Heart left ventricle (tissue), 16 donors: ENCODE results near the gene ZNF576. TPM values are rescaled to one million over a fixed set of nuclear protein-coding genes. Genes with fewer than 3 reads are reported as not detected.
A peak's percentile ranks its signal among the peaks of the same experiment; 100 is the strongest.

Experiments
- ATAC-seq, 4 donors: fragments of 200-7000 bp; cut with Tn5 transposase; one replicate each; pipeline ENCODE4 v1.9.1; 2020 to 2022; ENCODE audit warnings: moderate library complexity in 4 of 4, mild to moderate bottlenecking in 3 of 4, moderate number of reproducible peaks in 1 of 4
- DNase-seq, 5 donors: peaks; one replicate each; pipeline ENCODE4 v3.0.0-alpha.2; 2020
- H3K27ac ChIP-seq, 12 donors: fragments of 200-600 bp; sonication (generic) in 4 of 12; one replicate each; pipeline versions ENCODE4 v1.5.0 to v1.8.0; 2016 to 2022; ENCODE audit warnings: mild to moderate bottlenecking in 2 of 12
- H3K27me3 ChIP-seq, 9 donors: fragments of 200-600 bp; sonication (generic) in 2 of 9; one replicate each; pipeline versions ENCODE4 v1.5.1 to v1.8.0; 2016 to 2022; ENCODE audit warnings: mild to moderate bottlenecking in 3 of 9
- H3K36me3 ChIP-seq, 9 donors: fragments of 200-600 bp; sonication (generic) in 2 of 9; one replicate each; pipeline versions ENCODE4 v1.5.0 to v1.8.0; 2018 to 2022; ENCODE audit warnings: mild to moderate bottlenecking in 2 of 9
- H3K4me1 ChIP-seq, 12 donors: fragments of 200-600 bp; sonication (generic) in 4 of 12; one replicate each; pipeline versions ENCODE4 v1.5.0 to v1.8.0; 2016 to 2022; ENCODE audit warnings: mild to moderate bottlenecking in 3 of 12
- H3K4me3 ChIP-seq, 12 donors: fragments of 200-600 bp; sonication (generic) in 4 of 12; one replicate each; pipeline versions ENCODE4 v1.5.0 to v1.8.0; 2017 to 2022; ENCODE audit warnings: mild to moderate bottlenecking in 9 of 12, moderate library complexity in 4 of 12
- H3K9me3 ChIP-seq, 12 donors: fragments of 200-600 bp; sonication (generic) in 4 of 12; one replicate each; pipeline versions ENCODE4 v1.5.0 to v1.8.0; 2016 to 2022; ENCODE audit warnings: mild to moderate bottlenecking in 1 of 12
- POLR2A ChIP-seq, 2 donors: fragments of 450-650 bp; IDR thresholded peaks; one replicate each; pipeline ENCODE4 v1.6.1; 2017; ENCODE audit warnings: antibody characterized with exemption in 2 of 2, mild to moderate bottlenecking in 2 of 2, moderate library complexity in 2 of 2
- WGBS, 4 donors: extraction: QIAGEN DNeasy Blood & Tissue Kit in 2 of 4; methylation state at CpG; one replicate each; pipeline versions ENCODE4 v1.1.5 to v1.1.7; 2013 to 2018; 5-methylcytosine and 5-hydroxymethylcytosine counted together
- intact Hi-C, 10 donors: fragments of 100-400 bp; cut with DNase I; formaldehyde crosslinking; loops; one replicate each; pipeline versions ENCODE4 v1.11.1 to v1.14.2; 2022
- polyA plus RNA-seq, 2 donors: library from polyadenylated mRNA; stranded (reverse); fragments of 200-250 nt; gene quantifications; one replicate each; pipeline ENCODE4 v1.2.3, GENCODE V29; 2013
- total RNA-seq, 9 donors: library from RNA; depleted of rRNA in 2 of 9; stranded (reverse); fragments of >200 nt in 2 of 9; fragmentation: NEBNext Ultra II Directional in 3 of 9; extraction: Animal tissue kit (Norgen Biotek cat#: 25700) in 3 of 9; gene quantifications; one replicate each; pipeline versions ENCODE4 v1.1.0 to v1.2.4, GENCODE V29; 2016 to 2023
- TF ChIP-seq, protein P1 (sequence below), 12 donors: fragments of 200-600 bp; sonication (generic) in 4 of 12; IDR thresholded peaks; one replicate each; pipeline versions ENCODE4 v1.5.0 to v1.8.0; 2018 to 2022; ENCODE audit warnings: antibody characterized with exemption in 12 of 12, mild to moderate bottlenecking in 5 of 12
- donor health status: ischemic (EF 13 %, LVEDD 7.1; RV severe dilation, severe dysfunction).
- donor health status: healthy with polysubstance abuse.
- donor health status: DM: no; HTN: yes; CAD: no.
- donor health status: DM: no; HTN: no; CAD: no.
- donor health status: ischemic (EF 25% LVEDD 6.9; RV normal size, moderate dysfunction).
- donor health status: ischemic (EF 25% LVEDD 5.7; RV mildly dilated, moderate dysfunction).
- donor health status: healthy.
- donor health status: DM: yes; HTN: yes; CAD: no.
- donor health status: ischemic (EF 35%, LVEDD 5.7; RV mildly dilated, moderate dysfunction).
- donor health status: nonischemic (EF 11% LVEDD 7.7; RV severe dilation, severe dysfunction).
- donor health status: DM: yes; HTN: yes; CAD: no.
- donor health status: PGD.
- donor health status: ischemic (EF 29% LVEDD 5.4; RV normal size, mild dysfunction).
- donor health status: nonischemic (EF 23%, LVEDD 6.1; RV moderate dilation, normal function).

The ZNF576 gene
- total and polyA plus RNA-seq, 11 donors, result 8.9 to 22.4 (median 11.8) TPM

DNA sequence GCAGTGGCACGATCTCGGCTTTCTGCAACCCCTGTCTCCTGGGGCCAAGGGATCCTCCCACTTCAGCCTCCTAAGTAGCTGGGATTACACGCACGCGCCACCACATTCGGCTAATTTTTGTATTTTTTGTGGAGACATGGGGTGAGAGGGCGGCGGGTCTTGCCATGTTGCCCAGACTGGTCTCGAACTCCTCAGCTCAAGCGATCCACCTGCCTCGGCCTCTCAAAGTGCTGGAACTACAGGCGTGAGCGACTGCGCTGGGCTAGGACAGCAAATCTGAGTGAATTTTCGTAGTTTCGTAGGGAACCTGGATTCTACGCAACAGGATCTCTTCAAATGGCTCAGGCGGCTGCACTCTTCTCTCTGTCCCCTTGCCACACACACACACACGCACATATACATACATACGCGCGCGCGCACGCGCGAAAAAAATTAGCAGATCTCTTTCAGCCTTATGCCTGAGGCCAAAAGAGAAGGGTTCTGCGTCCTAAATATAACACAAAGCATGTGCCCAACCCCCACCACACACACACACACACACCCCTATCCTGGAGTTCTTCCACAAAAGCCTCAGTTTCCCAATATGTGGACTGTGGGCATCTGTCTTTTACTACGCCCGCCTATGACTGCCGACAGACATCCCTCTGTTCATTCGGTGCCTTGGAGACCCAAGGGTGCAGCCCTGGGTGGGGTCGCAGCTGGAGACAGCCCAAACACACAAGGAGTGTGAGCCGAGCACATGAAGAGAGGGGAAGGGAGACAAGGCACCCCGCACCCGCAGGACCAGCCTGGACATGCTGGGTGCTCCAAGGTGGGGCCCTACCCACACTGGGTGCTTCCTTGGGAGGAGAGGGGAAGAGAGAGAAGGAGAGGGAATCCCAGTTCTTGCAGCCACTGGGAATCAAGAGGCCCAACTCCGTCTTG, 20.2 kb upstream of the ZNF576 start:
- TF ChIP-seq, protein P1, sequence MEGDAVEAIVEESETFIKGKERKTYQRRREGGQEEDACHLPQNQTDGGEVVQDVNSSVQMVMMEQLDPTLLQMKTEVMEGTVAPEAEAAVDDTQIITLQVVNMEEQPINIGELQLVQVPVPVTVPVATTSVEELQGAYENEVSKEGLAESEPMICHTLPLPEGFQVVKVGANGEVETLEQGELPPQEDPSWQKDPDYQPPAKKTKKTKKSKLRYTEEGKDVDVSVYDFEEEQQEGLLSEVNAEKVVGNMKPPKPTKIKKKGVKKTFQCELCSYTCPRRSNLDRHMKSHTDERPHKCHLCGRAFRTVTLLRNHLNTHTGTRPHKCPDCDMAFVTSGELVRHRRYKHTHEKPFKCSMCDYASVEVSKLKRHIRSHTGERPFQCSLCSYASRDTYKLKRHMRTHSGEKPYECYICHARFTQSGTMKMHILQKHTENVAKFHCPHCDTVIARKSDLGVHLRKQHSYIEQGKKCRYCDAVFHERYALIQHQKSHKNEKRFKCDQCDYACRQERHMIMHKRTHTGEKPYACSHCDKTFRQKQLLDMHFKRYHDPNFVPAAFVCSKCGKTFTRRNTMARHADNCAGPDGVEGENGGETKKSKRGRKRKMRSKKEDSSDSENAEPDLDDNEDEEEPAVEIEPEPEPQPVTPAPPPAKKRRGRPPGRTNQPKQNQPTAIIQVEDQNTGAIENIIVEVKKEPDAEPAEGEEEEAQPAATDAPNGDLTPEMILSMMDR (IDR thresholded peaks at IDR 0.05), result no peak
- no peak for TF ChIP-seq POLR2A (IDR thresholded peaks at IDR 0.05)
- Histone ChIP-seq H3K36me3 (peaks cover 0 to 25% (median 10%) of the 10 kb centered on the region in 9 donors), H3K4me3 (peak overlapping the region in 11 of 12 donors; percentile 57 to 96 (median 88)), H3K27ac (peak overlapping the region in 11 of 12 donors; percentile 26 to 93 (median 61)), H3K27me3 (no peaks in the 10 kb centered on the region), H3K9me3 (no peaks in the 10 kb centered on the region), H3K4me1 (peaks cover 6 to 30% (median 17%) of the 10 kb centered on the region in 12 donors)
- intact Hi-C loops, result loop anchor here in 8 of 10 donors (1.0 to 2.0 kb wide), 4 partner anchors 19 to 22 kb away; partner anchors contain the start of genes IRGQ (in 6 of the 8) and ZNF576 (in 6 of the 8)
- DNase-seq, result no peak
- peak in 1 of 4 donors; percentile 1 for ATAC-seq
- 63 to 73% (median 68%) methylated on average over 35 to 37 of the region's 37 CpGs for WGBS, 4 donors

DNA sequence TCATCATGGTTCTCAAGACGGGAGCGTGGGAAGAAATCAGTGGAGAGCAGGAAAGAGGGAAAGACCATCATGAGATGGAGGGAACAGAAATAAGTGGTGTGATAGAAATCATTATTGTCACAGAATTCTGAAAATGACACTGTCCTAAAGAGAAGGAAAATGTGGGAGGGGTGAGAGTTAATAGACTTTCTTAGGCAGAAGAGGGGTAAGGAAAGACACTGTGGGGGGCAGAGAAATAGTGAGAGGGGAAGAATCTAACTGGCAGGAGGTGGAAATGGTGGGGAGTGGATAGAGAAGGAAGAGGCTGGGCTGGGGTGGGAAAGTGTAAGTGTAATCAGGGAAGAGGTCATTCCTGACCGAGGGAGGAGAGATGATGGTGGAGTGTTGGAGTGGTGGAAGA, 17.6 kb upstream of the ZNF576 start:
- ATAC-seq (no peak), DNase-seq (no peak)
- no peaks in the 10 kb centered on the region for H3K9me3 ChIP-seq
- WGBS, 4 donors, result 79 to 87% (median 83%) methylated on average over 3 of the region's 3 CpGs
- TF ChIP-seq, protein P1 (IDR thresholded peaks at IDR 0.05), result no peak
- TF ChIP-seq POLR2A (IDR thresholded peaks at IDR 0.05), result no peak
- no peak overlapping the region for H3K27ac ChIP-seq
- no peak overlapping the region for H3K4me3 ChIP-seq
- intact Hi-C loops, result no loop called here
- H3K4me1 ChIP-seq, result peaks cover 6 to 40% (median 19%) of the 10 kb centered on the region in 12 donors
- H3K27me3 ChIP-seq, result no peaks in the 10 kb centered on the region
- H3K36me3 ChIP-seq, result peaks cover 0 to 7% (median 0%) of the 10 kb centered on the region in 9 donors

DNA sequence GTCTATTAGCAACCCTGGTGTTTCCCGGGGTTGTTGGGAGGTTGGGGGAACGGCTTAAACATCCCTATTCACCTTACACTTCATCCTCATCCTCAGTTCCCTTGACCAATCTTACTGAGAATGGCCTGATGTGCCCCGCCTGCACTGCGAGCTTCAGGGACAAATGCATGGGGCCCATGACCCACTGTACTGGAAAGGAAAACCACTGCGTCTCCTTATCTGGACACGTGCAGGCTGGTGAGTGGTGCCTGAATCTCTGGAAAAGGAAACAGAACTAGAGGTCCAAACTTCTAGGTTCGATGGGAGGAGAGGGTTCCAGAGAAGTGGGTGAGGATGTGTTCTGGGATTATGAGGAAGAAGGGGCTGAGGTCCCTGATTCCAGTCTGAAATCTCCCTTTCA, 14.9 kb upstream of the ZNF576 start:
- intact Hi-C loops, result loop anchor here in 1 of 10 donors (2.0 kb wide), 1 partner anchor 13 kb away; no protein-coding TSS in a partner anchor
- Histone ChIP-seq H3K4me1 (peaks cover 0 to 30% (median 5%) of the 10 kb centered on the region in 12 donors), H3K9me3 (no peaks in the 10 kb centered on the region), H3K36me3 (peaks cover 0 to 16% (median 3%) of the 10 kb centered on the region in 9 donors), H3K27ac (peak overlapping the region in 4 of 12 donors; percentile 3 to 67 (median 66)), H3K4me3 (peak overlapping the region in 8 of 12 donors; percentile 48 to 66 (median 58)), H3K27me3 (no peaks in the 10 kb centered on the region)
- DNase-seq (no peak), ATAC-seq (no peak)
- 64 to 73% (median 65%) methylated on average over 7 of the region's 7 CpGs for WGBS, 4 donors
- TF ChIP-seq POLR2A (IDR thresholded peaks at IDR 0.05), result no peak
- TF ChIP-seq, protein P1 (IDR thresholded peaks at IDR 0.05), result no peak

DNA sequence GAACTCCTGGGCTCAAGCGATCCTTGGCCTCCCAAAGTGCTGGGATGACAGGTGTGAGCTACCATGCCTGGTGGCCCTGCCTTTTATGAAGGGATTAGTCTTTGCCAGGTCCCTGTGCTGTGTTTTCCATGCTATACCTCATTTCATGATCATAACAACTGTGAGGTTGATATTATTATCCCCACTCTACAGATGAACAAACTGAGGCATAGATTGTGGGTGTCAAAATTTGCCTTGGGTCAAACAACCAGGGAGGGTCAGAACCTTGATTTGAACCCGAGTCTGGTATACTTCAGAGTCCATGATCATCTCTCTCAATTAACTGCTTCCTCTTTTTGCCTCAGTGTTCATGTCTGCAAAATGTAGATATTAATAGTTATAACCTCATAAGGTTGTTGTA, 13.9 kb upstream of the ZNF576 start:
- Histone ChIP-seq H3K27me3 (no peaks in the 10 kb centered on the region), H3K9me3 (no peaks in the 10 kb centered on the region), H3K4me1 (peaks cover 0 to 30% (median 5%) of the 10 kb centered on the region in 12 donors), H3K4me3 (no peak overlapping the region), H3K36me3 (peaks cover 0 to 26% (median 9%) of the 10 kb centered on the region in 9 donors), H3K27ac (no peak overlapping the region)
- DNase-seq (no peak), ATAC-seq (no peak)
- TF ChIP-seq, protein P1 (IDR thresholded peaks at IDR 0.05), result no peak
- TF ChIP-seq POLR2A (IDR thresholded peaks at IDR 0.05), result no peak
- WGBS, 4 donors, result 90 to 97% (median 95%) methylated on average over 2 of the region's 2 CpGs
- intact Hi-C loops, result no loop called here
